Caco-2 (cell line): ENCODE results near the gene MFNG. TPM values are rescaled to one million over a fixed set of nuclear protein-coding genes. Genes with fewer than 3 reads are reported as not detected.

Experiments
- BruUV-seq: library from RNA; stranded (reverse); fragments of 400-500 nt; replicated peaks from 2 replicates; lab custom pipeline; 2021; lab: Mats Ljungman, UMichigan
- CTCF ChIA-PET: fragments of 300-600 bp; sonication (Branson Sonifier 250); formaldehyde crosslinking; loops from one replicate; lab custom pipeline; 2022; ENCODE audit warnings: antibody characterized with exemption; lab: Charles Lee
- POLR2A ChIA-PET: fragments of 300-600 bp; sonication (Branson Sonifier 250); formaldehyde crosslinking; loops from one replicate; lab custom pipeline; 2022; ENCODE audit warnings: antibody characterized with exemption; lab: Charles Lee
- DNase-seq, 2 experiments: peaks; one replicate each; pipeline versions ENCODE4 v3.0.0 to v3.0.0-alpha.2; 2020 to 2022
- H3K27me3 ChIP-seq: replicated peaks from 2 replicates; pipeline ENCODE4 v1.6.0; 2011; ENCODE audit warnings: low read length; ENCODE audit not compliant: control insufficient read depth, insufficient read depth
- H3K36me3 ChIP-seq: 2 replicates; pipeline ENCODE4 v1.5.1; 2011; ENCODE audit warnings: low read length; ENCODE audit not compliant: control insufficient read depth, insufficient read depth
- H3K4me1 ChIP-seq: fragments of 250-450 bp; sonication (Bioruptor Pico); 2 replicates; pipeline ENCODE4 v1.5.1; 2020; ENCODE audit warnings: mild to moderate bottlenecking
- H3K4me3 ChIP-seq: 2 replicates; pipeline ENCODE4 v1.5.1; 2011; ENCODE audit warnings: low read depth, mild to moderate bottlenecking, control low read depth, low read length
- H3K9me3 ChIP-seq: fragments of 250-450 bp; sonication (Bioruptor Pico); 2 replicates; pipeline ENCODE4 v1.5.1; 2020; ENCODE audit warnings: mild to moderate bottlenecking, moderate library complexity
- H3K27ac Mint-ChIP-seq: one replicate; pipeline ENCODE4 v1.8.0; 2022; ENCODE audit warnings: mixed read lengths; ENCODE audit not compliant: unreplicated experiment
- H3K27me3 Mint-ChIP-seq: one replicate; pipeline ENCODE4 v1.8.0; 2022; ENCODE audit warnings: mixed read lengths; ENCODE audit not compliant: insufficient read depth, unreplicated experiment
- H3K36me3 Mint-ChIP-seq: one replicate; pipeline ENCODE4 v1.8.0; 2022; ENCODE audit warnings: mild to moderate bottlenecking, mixed read lengths; ENCODE audit not compliant: insufficient read depth, unreplicated experiment
- H3K4me1 Mint-ChIP-seq: one replicate; pipeline ENCODE4 v1.8.0; 2022; ENCODE audit warnings: low read depth, mixed read lengths; ENCODE audit not compliant: unreplicated experiment
- H3K4me3 Mint-ChIP-seq: one replicate; pipeline ENCODE4 v1.8.0; 2022; ENCODE audit warnings: mild to moderate bottlenecking, moderate library complexity, mixed read lengths; ENCODE audit not compliant: unreplicated experiment
- H3K9me3 Mint-ChIP-seq: one replicate; pipeline ENCODE4 v1.8.0; 2022; ENCODE audit warnings: mixed read lengths; ENCODE audit not compliant: unreplicated experiment
- intact Hi-C: fragments of 100-400 bp; cut with micrococcal nuclease; formaldehyde crosslinking; loops from one replicate; pipeline ENCODE4 v1.10.0; 2022; ENCODE audit not compliant: unreplicated experiment
- total RNA-seq: library from RNA; stranded (reverse); gene quantifications from 2 replicates; pipeline ENCODE4 v1.2.3, GENCODE V29; 2022
- TF ChIP-seq, protein P1 (sequence below), 2 experiments: fragments of 200-600 bp in 1 of 2; IDR thresholded peaks; 1 replicate in 1 of 2; 2 replicates in 1 of 2; pipeline versions ENCODE4 v1.5.1 to v1.8.0; 2011 to 2022; ENCODE audit warnings: antibody characterized with exemption in 1 of 2, control low read depth in 1 of 2, inconsistent platforms in 1 of 2, low read depth in 1 of 2, low read length in 1 of 2, mild to moderate bottlenecking in 1 of 2, moderate library complexity in 1 of 2; ENCODE audit not compliant: insufficient read depth in 1 of 2, severe bottlenecking in 1 of 2, unreplicated experiment in 1 of 2

Gene MFNG
- total RNA-seq, 1 experiment from 2014 or later = 3.6 TPM

DNA sequence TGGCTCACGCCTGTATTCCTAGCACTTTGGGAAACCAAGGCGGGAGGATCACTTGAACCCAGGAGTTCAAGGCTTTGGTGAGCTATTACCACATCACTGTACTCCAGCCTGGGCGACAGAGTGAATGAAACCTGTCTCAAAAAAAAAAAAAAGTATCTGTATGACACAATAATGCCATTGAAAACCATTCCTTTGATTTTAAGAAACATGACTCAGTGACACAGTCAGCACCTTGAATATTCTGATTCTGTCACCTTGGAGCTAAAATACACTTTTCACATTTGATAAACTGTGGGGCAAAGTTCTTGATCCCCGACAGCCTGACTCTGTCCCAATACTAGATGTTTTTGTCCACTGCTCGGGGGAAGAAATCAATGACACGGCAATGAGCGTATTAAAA is 42.2 kb downstream of the MFNG start:
- ChIA-PET CTCF (interaction anchor here (0.7 kb wide), 1 partner anchor 51 kb away, joined by 5 read pairs; no protein-coding TSS in a partner anchor), POLR2A (no interaction called here)
- Histone ChIP-seq H3K36me3 (no peaks in the 10 kb centered on the region), H3K4me1 (no peaks in the 10 kb centered on the region), H3K9me3 (peaks cover 8% of the 10 kb centered on the region; the same call in 1 of the 2 replicates), H3K4me3 (no peak overlapping the region), H3K27me3 (no peaks in the 10 kb centered on the region)
- no TSS peak for BruUV-seq
- intact Hi-C loops = no loop called here
- Mint-ChIP-seq H3K27me3 (no peaks in the 10 kb centered on the region), H3K27ac (no peak overlapping the region), H3K4me3 (no peak overlapping the region), H3K9me3 (peaks cover 26% of the 10 kb centered on the region), H3K4me1 (peaks cover 6% of the 10 kb centered on the region), H3K36me3 (no peaks in the 10 kb centered on the region)
- TF ChIP-seq, protein P1, sequence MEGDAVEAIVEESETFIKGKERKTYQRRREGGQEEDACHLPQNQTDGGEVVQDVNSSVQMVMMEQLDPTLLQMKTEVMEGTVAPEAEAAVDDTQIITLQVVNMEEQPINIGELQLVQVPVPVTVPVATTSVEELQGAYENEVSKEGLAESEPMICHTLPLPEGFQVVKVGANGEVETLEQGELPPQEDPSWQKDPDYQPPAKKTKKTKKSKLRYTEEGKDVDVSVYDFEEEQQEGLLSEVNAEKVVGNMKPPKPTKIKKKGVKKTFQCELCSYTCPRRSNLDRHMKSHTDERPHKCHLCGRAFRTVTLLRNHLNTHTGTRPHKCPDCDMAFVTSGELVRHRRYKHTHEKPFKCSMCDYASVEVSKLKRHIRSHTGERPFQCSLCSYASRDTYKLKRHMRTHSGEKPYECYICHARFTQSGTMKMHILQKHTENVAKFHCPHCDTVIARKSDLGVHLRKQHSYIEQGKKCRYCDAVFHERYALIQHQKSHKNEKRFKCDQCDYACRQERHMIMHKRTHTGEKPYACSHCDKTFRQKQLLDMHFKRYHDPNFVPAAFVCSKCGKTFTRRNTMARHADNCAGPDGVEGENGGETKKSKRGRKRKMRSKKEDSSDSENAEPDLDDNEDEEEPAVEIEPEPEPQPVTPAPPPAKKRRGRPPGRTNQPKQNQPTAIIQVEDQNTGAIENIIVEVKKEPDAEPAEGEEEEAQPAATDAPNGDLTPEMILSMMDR (IDR thresholded peaks at IDR 0.05; ENCODE audit: insufficient read depth in 1 of 2, low read depth in 1 of 2, low read length in 1 of 2, severe bottlenecking in 1 of 2, unreplicated experiment in 1 of 2) = no peak
- no peak for DNase-seq

DNA sequence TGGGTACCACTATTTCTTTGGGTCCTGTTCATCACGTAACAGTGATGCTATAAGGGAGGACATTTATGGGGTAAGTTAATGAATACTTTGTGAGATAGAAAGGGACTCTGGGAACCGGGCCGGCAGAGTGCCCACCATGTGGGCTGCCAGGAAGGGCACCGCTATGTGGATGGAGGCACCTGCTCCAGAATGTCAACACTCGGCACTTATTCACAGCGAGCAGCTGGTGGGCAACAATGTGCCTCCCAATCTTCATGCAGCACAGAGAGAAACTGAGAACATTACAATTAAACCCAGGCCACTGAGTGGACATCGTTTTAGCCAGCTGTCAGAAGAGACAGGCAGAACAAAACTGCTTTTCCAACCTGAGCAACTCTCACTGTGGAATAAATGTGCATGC is 43.1 kb downstream of the MFNG start:
- Histone ChIP-seq H3K36me3 (no peaks in the 10 kb centered on the region), H3K9me3 (peaks cover 8% of the 10 kb centered on the region; the same call in 1 of the 2 replicates), H3K27me3 (no peaks in the 10 kb centered on the region), H3K4me3 (no peak overlapping the region), H3K4me1 (no peaks in the 10 kb centered on the region)
- peaks cover 6% of the 10 kb centered on the region for H3K4me1 Mint-ChIP-seq
- H3K36me3 Mint-ChIP-seq = no peaks in the 10 kb centered on the region
- no peak for DNase-seq
- H3K4me3 Mint-ChIP-seq = no peak overlapping the region
- H3K27ac Mint-ChIP-seq = no peak overlapping the region
- TF ChIP-seq, protein P1 (IDR thresholded peaks at IDR 0.05; ENCODE audit: insufficient read depth in 1 of 2, low read depth in 1 of 2, low read length in 1 of 2, severe bottlenecking in 1 of 2, unreplicated experiment in 1 of 2) = no peak
- ChIA-PET CTCF (no interaction called here), POLR2A (no interaction called here)
- no peaks in the 10 kb centered on the region for H3K27me3 Mint-ChIP-seq
- no TSS peak for BruUV-seq
- peaks cover 26% of the 10 kb centered on the region for H3K9me3 Mint-ChIP-seq
- intact Hi-C loops = no loop called here

GRCh38 chr22:37442537-37442936 is 43.6 kb downstream of the MFNG start:
- POLR2A ChIA-PET = interaction anchor here (0.6 kb wide), 1 partner anchor 1419 kb away, joined by 3 read pairs; no protein-coding TSS in a partner anchor
- CTCF ChIA-PET = interaction anchor here (0.8 to 1.5 kb wide), 3 partner anchors 13 to 100 kb away, joined by 3 to 5 read pairs (median 4); no protein-coding TSS in a partner anchor
- peaks cover 26% of the 10 kb centered on the region for H3K9me3 Mint-ChIP-seq

More at GRCh38 chr22:37442537-37442936, 43.6 kb downstream of the MFNG start:
- H3K4me3 ChIP-seq = no peak overlapping the region
- H3K36me3 ChIP-seq = no peaks in the 10 kb centered on the region
- peaks cover 8% of the 10 kb centered on the region; the same call in 1 of the 2 replicates for H3K9me3 ChIP-seq
- intact Hi-C loops = no loop called here
- no TSS peak for BruUV-seq
- no peaks in the 10 kb centered on the region for H3K27me3 ChIP-seq
- Mint-ChIP-seq H3K27me3 (no peaks in the 10 kb centered on the region), H3K27ac (no peak overlapping the region), H3K4me3 (no peak overlapping the region), H3K36me3 (no peaks in the 10 kb centered on the region), H3K4me1 (peaks cover 6% of the 10 kb centered on the region)
- TF ChIP-seq, protein P1 (IDR thresholded peaks at IDR 0.05; ENCODE audit: insufficient read depth in 1 of 2, low read depth in 1 of 2, low read length in 1 of 2, severe bottlenecking in 1 of 2, unreplicated experiment in 1 of 2) = no peak
- peak in 1 of 2 experiments; percentile 37 for DNase-seq
- no peaks in the 10 kb centered on the region for H3K4me1 ChIP-seq
